Neural progenitor cell (in vitro differentiated cells): ENCODE data around the gene POU6F2. TPM values are rescaled to one million over a fixed set of nuclear protein-coding genes. Genes with fewer than 3 reads are reported as not detected.
A peak's percentile ranks its signal among the peaks of the same experiment; 100 is the strongest.

ENCODE experiments used
- DNase-seq: peaks from one replicate; pipeline ENCODE4 v3.0.0-alpha.2; 2016; ENCODE audit warnings: low spot score
- H2AFZ ChIP-seq: fragments of 200-600 bp; sonication (generic); replicated peaks from 2 replicates; pipeline ENCODE4 v1.6.1; 2016; ENCODE audit warnings: antibody characterized with exemption
- H3F3A ChIP-seq: fragments of 200-600 bp; sonication (generic); 2 replicates; pipeline ENCODE4 v1.6.1; 2016; ENCODE audit warnings: antibody characterized with exemption, low read depth
- H3K27ac ChIP-seq: fragments of 200-600 bp; sonication (generic); 2 replicates; pipeline ENCODE4 v1.5.1; 2016; ENCODE audit warnings: mild to moderate bottlenecking
- H3K27me3 ChIP-seq: fragments of 200-600 bp; sonication (generic); 2 replicates; pipeline ENCODE4 v1.6.1; 2016; ENCODE audit warnings: mild to moderate bottlenecking, moderate library complexity
- H3K36me3 ChIP-seq: fragments of 200-600 bp; sonication (generic); 2 replicates; pipeline ENCODE4 v1.5.1; 2016
- H3K4me1 ChIP-seq: fragments of 200-600 bp; sonication (generic); 2 replicates; pipeline ENCODE4 v1.6.1; 2016; ENCODE audit warnings: mixed run types
- H3K4me2 ChIP-seq: fragments of 200-600 bp; sonication (generic); 2 replicates; pipeline ENCODE4 v1.6.1; 2016
- H3K4me3 ChIP-seq: fragments of 200-600 bp; sonication (generic); 2 replicates; pipeline ENCODE4 v1.5.1; 2016
- H3K79me2 ChIP-seq: fragments of 200-600 bp; sonication (generic); 2 replicates; pipeline ENCODE4 v1.6.1; 2016; ENCODE audit warnings: low read depth
- H3K9ac ChIP-seq: fragments of 200-600 bp; sonication (generic); 2 replicates; pipeline ENCODE4 v1.6.1; 2016
- H3K9me3 ChIP-seq: fragments of 200-600 bp; sonication (generic); 2 replicates; pipeline ENCODE4 v1.5.1; 2016; ENCODE audit warnings: low read depth
- H4K20me1 ChIP-seq: fragments of 200-600 bp; sonication (generic); 2 replicates; pipeline ENCODE4 v1.6.1; 2016; ENCODE audit warnings: low read depth
- H3K27ac Mint-ChIP-seq: 3 replicates; pipeline ENCODE4 v1.8.0; 2021; ENCODE audit warnings: mixed read lengths
- H3K27me3 Mint-ChIP-seq: 2 replicates; pipeline ENCODE4 v1.8.0; 2022; ENCODE audit warnings: low read depth, mild to moderate bottlenecking, inconsistent platforms, moderate library complexity, mixed read lengths; ENCODE audit not compliant: insufficient read depth
- H3K36me3 Mint-ChIP-seq: 3 replicates; pipeline ENCODE4 v1.8.0; 2021; ENCODE audit warnings: mixed read lengths
- H3K4me1 Mint-ChIP-seq: 3 replicates; pipeline ENCODE4 v1.8.0; 2021; ENCODE audit warnings: mixed read lengths
- H3K4me3 Mint-ChIP-seq: 3 replicates; pipeline ENCODE4 v1.8.0; 2021; ENCODE audit warnings: mild to moderate bottlenecking, moderate library complexity, mixed read lengths
- H3K9me3 Mint-ChIP-seq: 3 replicates; pipeline ENCODE4 v1.8.0; 2020; ENCODE audit warnings: mixed read lengths
- EZH2 ChIP-seq: fragments of 200-600 bp; sonication (generic); IDR thresholded peaks from 2 replicates; pipeline ENCODE4 v1.6.1; 2017; ENCODE audit warnings: antibody characterized with exemption, mild to moderate bottlenecking, moderate library complexity
- EZH2phosphoT487 ChIP-seq: fragments of 200-600 bp; sonication (generic); IDR thresholded peaks from 2 replicates; pipeline ENCODE4 v1.6.1; 2017; ENCODE audit warnings: antibody characterized with exemption
- total RNA-seq: library from RNA; depleted of rRNA; stranded (reverse); fragments of >200 nt; gene quantifications from 2 replicates; pipeline ENCODE4 v1.2.3, GENCODE V29; 2015; ENCODE audit warnings: low replicate concordance
- TF ChIP-seq, protein P1 (sequence below): fragments of 200-600 bp; sonication (generic); IDR thresholded peaks from 2 replicates; pipeline ENCODE4 v1.5.1; 2017; ENCODE audit warnings: antibody characterized with exemption, mild to moderate bottlenecking

Gene POU6F2
- total RNA-seq, 1 donor from 2014 or later = 3.4 TPM

GRCh38 chr7:39332142-39332541 is 354.4 kb downstream of the POU6F2 start:
- TF ChIP-seq EZH2phosphoT487 (no peak), EZH2 (no peak)
- TF ChIP-seq, protein P1, sequence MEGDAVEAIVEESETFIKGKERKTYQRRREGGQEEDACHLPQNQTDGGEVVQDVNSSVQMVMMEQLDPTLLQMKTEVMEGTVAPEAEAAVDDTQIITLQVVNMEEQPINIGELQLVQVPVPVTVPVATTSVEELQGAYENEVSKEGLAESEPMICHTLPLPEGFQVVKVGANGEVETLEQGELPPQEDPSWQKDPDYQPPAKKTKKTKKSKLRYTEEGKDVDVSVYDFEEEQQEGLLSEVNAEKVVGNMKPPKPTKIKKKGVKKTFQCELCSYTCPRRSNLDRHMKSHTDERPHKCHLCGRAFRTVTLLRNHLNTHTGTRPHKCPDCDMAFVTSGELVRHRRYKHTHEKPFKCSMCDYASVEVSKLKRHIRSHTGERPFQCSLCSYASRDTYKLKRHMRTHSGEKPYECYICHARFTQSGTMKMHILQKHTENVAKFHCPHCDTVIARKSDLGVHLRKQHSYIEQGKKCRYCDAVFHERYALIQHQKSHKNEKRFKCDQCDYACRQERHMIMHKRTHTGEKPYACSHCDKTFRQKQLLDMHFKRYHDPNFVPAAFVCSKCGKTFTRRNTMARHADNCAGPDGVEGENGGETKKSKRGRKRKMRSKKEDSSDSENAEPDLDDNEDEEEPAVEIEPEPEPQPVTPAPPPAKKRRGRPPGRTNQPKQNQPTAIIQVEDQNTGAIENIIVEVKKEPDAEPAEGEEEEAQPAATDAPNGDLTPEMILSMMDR = no peak
- Histone ChIP-seq H3F3A (no peaks in the 10 kb centered on the region), H2AFZ (no peak overlapping the region), H3K27me3 (no peaks in the 10 kb centered on the region), H3K79me2 (no peaks in the 10 kb centered on the region), H3K36me3 (no peaks in the 10 kb centered on the region), H3K4me1 (peaks cover 13% of the 10 kb centered on the region), H4K20me1 (no peaks in the 10 kb centered on the region), H3K9me3 (no peaks in the 10 kb centered on the region), H3K4me2 (no peak overlapping the region), H3K27ac (no peak overlapping the region), H3K9ac (no peak overlapping the region), H3K4me3 (no peak overlapping the region)
- Mint-ChIP-seq H3K27me3 (peaks cover 10% of the 10 kb centered on the region), H3K4me1 (peaks cover 9% of the 10 kb centered on the region), H3K9me3 (no peaks in the 10 kb centered on the region), H3K36me3 (no peaks in the 10 kb centered on the region), H3K27ac (no peak overlapping the region), H3K4me3 (no peak overlapping the region)
- DNase-seq = peak; percentile 25

GRCh38 chr7:39333701-39334100 is 356.0 kb downstream of the POU6F2 start:
- H3K9ac ChIP-seq = no peak overlapping the region
- H3K4me3 ChIP-seq = no peak overlapping the region
- no peak overlapping the region for H2AFZ ChIP-seq
- no peaks in the 10 kb centered on the region for H3K79me2 ChIP-seq
- no peaks in the 10 kb centered on the region for H3K9me3 Mint-ChIP-seq
- H3K27ac Mint-ChIP-seq = no peak overlapping the region
- no peak overlapping the region for H3K4me2 ChIP-seq
- H3K27ac ChIP-seq = no peak overlapping the region
- no peaks in the 10 kb centered on the region for H3K9me3 ChIP-seq
- peaks cover 13% of the 10 kb centered on the region for H3K4me1 ChIP-seq
- no peak overlapping the region for H3K4me3 Mint-ChIP-seq
- no peaks in the 10 kb centered on the region for H3F3A ChIP-seq
- no peaks in the 10 kb centered on the region for H3K36me3 Mint-ChIP-seq
- peaks cover 10% of the 10 kb centered on the region for H3K27me3 Mint-ChIP-seq
- H3K36me3 ChIP-seq = no peaks in the 10 kb centered on the region
- no peaks in the 10 kb centered on the region for H3K27me3 ChIP-seq
- no peak for DNase-seq
- TF ChIP-seq, protein P1 = no peak
- no peak for TF ChIP-seq EZH2phosphoT487
- TF ChIP-seq EZH2 = no peak
- H3K4me1 Mint-ChIP-seq = peaks cover 9% of the 10 kb centered on the region
- no peaks in the 10 kb centered on the region for H4K20me1 ChIP-seq

GRCh38 chr7:39336442-39336841 is 358.7 kb downstream of the POU6F2 start:
- Histone ChIP-seq H3K9ac (no peak overlapping the region), H2AFZ (no peak overlapping the region), H3K4me1 (peaks cover 7% of the 10 kb centered on the region), H3K9me3 (no peaks in the 10 kb centered on the region), H3K4me3 (no peak overlapping the region), H3F3A (no peaks in the 10 kb centered on the region), H3K79me2 (no peaks in the 10 kb centered on the region), H4K20me1 (no peaks in the 10 kb centered on the region), H3K36me3 (no peaks in the 10 kb centered on the region), H3K27me3 (no peaks in the 10 kb centered on the region), H3K4me2 (no peak overlapping the region), H3K27ac (no peak overlapping the region)
- H3K27ac Mint-ChIP-seq = no peak overlapping the region
- H3K4me1 Mint-ChIP-seq = peaks cover 10% of the 10 kb centered on the region
- no peaks in the 10 kb centered on the region for H3K36me3 Mint-ChIP-seq
- no peak overlapping the region for H3K4me3 Mint-ChIP-seq
- H3K27me3 Mint-ChIP-seq = peaks cover 8% of the 10 kb centered on the region
- TF ChIP-seq EZH2 (no peak), EZH2phosphoT487 (no peak)
- TF ChIP-seq, protein P1 = no peak
- no peaks in the 10 kb centered on the region for H3K9me3 Mint-ChIP-seq
- DNase-seq = no peak
